IMR-90 (cell line): ENCODE data around the gene PCYT1B. TPM values are rescaled to one million over a fixed set of nuclear protein-coding genes. Genes with fewer than 3 reads are reported as not detected.

Experiments used
- ATAC-seq: fragments of 200-7000 bp; cut with Tn5 transposase; 2 replicates; pipeline ENCODE4 v1.9.1; 2020; ENCODE audit warnings: low read depth, mild to moderate bottlenecking, moderate library complexity
- BruUV-seq: library from RNA; stranded (reverse); fragments of 400-500 nt; replicated peaks from 2 replicates; lab custom pipeline; 2021; lab: Mats Ljungman, UMichigan
- CTCF ChIA-PET: fragments of 300-600 bp; formaldehyde crosslinking; extraction: SDS; loops from one replicate; lab custom pipeline; 2021; ENCODE audit warnings: antibody characterized with exemption; lab: Yijun Ruan, JAX
- POLR2A ChIA-PET: fragments of 300-600 bp; sonication (Branson Sonifier 250); formaldehyde crosslinking; loops from one replicate; lab custom pipeline; 2022; ENCODE audit warnings: antibody characterized with exemption; ENCODE audit not compliant: unreplicated experiment; lab: Charles Lee
- DNase-seq: peaks from one replicate; pipeline ENCODE4 v3.0.0; 2013
- H2AFZ ChIP-seq: replicated peaks from 2 replicates; pipeline ENCODE3; 2013; ENCODE audit warnings: low read length, mild to moderate bottlenecking; ENCODE audit not compliant: poor library complexity
- H2AK5ac ChIP-seq: 2 replicates; pipeline ENCODE4 v1.6.1; 2013; ENCODE audit warnings: low read depth, low read length, inconsistent platforms
- H2AK9ac ChIP-seq: replicated peaks from 2 replicates; pipeline ENCODE3; 2013; ENCODE audit warnings: mild to moderate bottlenecking, low read depth, low read length, moderate library complexity; ENCODE audit not compliant: poor library complexity
- H2BK120ac ChIP-seq: 2 replicates; pipeline ENCODE4 v1.6.1; 2013; ENCODE audit warnings: low read depth, low read length, inconsistent platforms
- H2BK15ac ChIP-seq: 3 replicates; pipeline ENCODE4 v1.6.1; 2013; ENCODE audit warnings: low read depth, low read length, inconsistent platforms
- H2BK20ac ChIP-seq: 2 replicates; pipeline ENCODE4 v1.6.1; 2013; ENCODE audit warnings: low read depth, mild to moderate bottlenecking, inconsistent platforms, low read length, moderate library complexity
- H2BK5ac ChIP-seq: 2 replicates; pipeline ENCODE4 v1.6.1; 2013; ENCODE audit warnings: mild to moderate bottlenecking, low read depth, low read length, inconsistent platforms; ENCODE audit not compliant: poor library complexity, severe bottlenecking
- H3K14ac ChIP-seq: replicated peaks from 2 replicates; pipeline ENCODE4 v1.6.1; 2013; ENCODE audit warnings: low read depth, low read length, inconsistent platforms
- H3K18ac ChIP-seq: 2 replicates; pipeline ENCODE4 v1.6.1; 2013; ENCODE audit warnings: low read depth, low read length, control low read depth
- H3K23ac ChIP-seq: 2 replicates; pipeline ENCODE4 v1.6.1; 2013; ENCODE audit warnings: low read depth, low read length, inconsistent platforms
- H3K27ac ChIP-seq: 2 replicates; pipeline ENCODE4 v1.5.1; 2013; ENCODE audit warnings: mild to moderate bottlenecking, control low read depth, low read length; ENCODE audit not compliant: insufficient read depth
- H3K27me3 ChIP-seq: 2 replicates; pipeline ENCODE4 v1.6.1; 2013; ENCODE audit warnings: low read length; ENCODE audit not compliant: control insufficient read depth, insufficient read depth
- H3K36me3 ChIP-seq: 2 replicates; pipeline ENCODE4 v1.6.1; 2013; ENCODE audit warnings: low read length, mixed read lengths; ENCODE audit not compliant: control insufficient read depth, insufficient read depth
- H3K4ac ChIP-seq: 2 replicates; pipeline ENCODE4 v1.6.1; 2013; ENCODE audit warnings: low read depth, low read length, inconsistent platforms
- H3K4me1 ChIP-seq: 2 replicates; pipeline ENCODE4 v1.6.1; 2013; ENCODE audit warnings: low read length, mixed read lengths; ENCODE audit not compliant: control insufficient read depth, insufficient read depth
- H3K4me2 ChIP-seq: 2 replicates; pipeline ENCODE4 v1.6.1; 2013; ENCODE audit warnings: low read depth, mild to moderate bottlenecking, control low read depth, low read length, moderate library complexity
- H3K4me3 ChIP-seq: 2 replicates; pipeline ENCODE4 v1.5.1; 2013; ENCODE audit warnings: low read depth, mild to moderate bottlenecking, control low read depth, low read length, moderate library complexity; ENCODE audit not compliant: insufficient read depth
- H3K56ac ChIP-seq: 2 replicates; pipeline ENCODE4 v1.6.1; 2013; ENCODE audit warnings: low read length, inconsistent platforms; ENCODE audit not compliant: insufficient read depth; ENCODE audit errors: extremely low read depth
- H3K79me1 ChIP-seq, 2 experiments: 2 replicates each; pipeline ENCODE4 v1.6.1; 2013; ENCODE audit warnings: low read length in 2 of 2, inconsistent platforms in 1 of 2, low read depth in 1 of 2
- H3K9ac ChIP-seq: 2 replicates; pipeline ENCODE4 v1.6.1; 2013; ENCODE audit warnings: low read depth, low read length, control low read depth
- H3K9me1 ChIP-seq: 2 replicates; pipeline ENCODE4 v1.6.1; 2013; ENCODE audit warnings: low read length, inconsistent platforms; ENCODE audit not compliant: insufficient read depth
- H3K9me3 ChIP-seq: 2 replicates; pipeline ENCODE4 v1.6.1; 2013; ENCODE audit warnings: low read length; ENCODE audit not compliant: control insufficient read depth, insufficient read depth
- H4K20me1 ChIP-seq: 2 replicates; pipeline ENCODE4 v1.6.1; 2013; ENCODE audit warnings: low read length, inconsistent platforms; ENCODE audit not compliant: insufficient read depth
- H4K5ac ChIP-seq: 2 replicates; pipeline ENCODE4 v1.6.1; 2013; ENCODE audit warnings: mild to moderate bottlenecking, low read depth, low read length, control low read depth
- H4K8ac ChIP-seq, 2 experiments: 2 replicates each; pipeline ENCODE4 v1.6.1; 2013; ENCODE audit warnings: low read depth in 2 of 2, low read length in 2 of 2, control low read depth in 1 of 2, inconsistent platforms in 1 of 2
- H4K91ac ChIP-seq: 2 replicates; pipeline ENCODE4 v1.6.1; 2013; ENCODE audit warnings: low read depth, low read length, inconsistent platforms; ENCODE audit not compliant: insufficient read depth
- BHLHE40 ChIP-seq: fragments of 150-350 bp; IDR thresholded peaks from 2 replicates; pipeline ENCODE4 v1.6.1; 2016; ENCODE audit warnings: mild to moderate bottlenecking, low read depth, low read length
- CEBPB ChIP-seq: IDR thresholded peaks from 2 replicates; pipeline ENCODE4 v1.6.1; 2012; ENCODE audit warnings: low read depth, low read length, improper control_type of control experiment
- CHD1 ChIP-seq: IDR thresholded peaks from 2 replicates; pipeline ENCODE4 v1.6.1; 2012; ENCODE audit warnings: low read depth, low read length, improper control_type of control experiment
- MAFK ChIP-seq: IDR thresholded peaks from 2 replicates; pipeline ENCODE4 v1.6.1; 2012; ENCODE audit warnings: low read depth, low read length, improper control_type of control experiment
- MAZ ChIP-seq: IDR thresholded peaks from 2 replicates; pipeline ENCODE4 v1.6.1; 2012; ENCODE audit warnings: low read depth, mild to moderate bottlenecking, low read length, improper control_type of control experiment, moderate library complexity, borderline replicate concordance
- NFE2L2 ChIP-seq: fragments of 150-350 bp; IDR thresholded peaks from 2 replicates; pipeline ENCODE4 v1.6.1; 2016; ENCODE audit warnings: low read depth, mild to moderate bottlenecking, low read length
- RCOR1 ChIP-seq: IDR thresholded peaks from 2 replicates; pipeline ENCODE4 v1.6.1; 2012; ENCODE audit warnings: mild to moderate bottlenecking, low read length, improper control_type of control experiment; ENCODE audit not compliant: insufficient replicate concordance
- SMC3 ChIP-seq: fragments of 150-350 bp; IDR thresholded peaks from 2 replicates; pipeline ENCODE4 v1.6.1; 2016; ENCODE audit warnings: low read depth, mild to moderate bottlenecking, antibody characterized with exemption, low read length, moderate library complexity
- WGBS, 2 experiments: methylation state at CpG; one replicate each; pipeline versions ENCODE4 v1.1.5 to v1.1.7; 2013; ENCODE audit warnings: missing lambda C conversion rate in 2 of 2; ENCODE audit not compliant: insufficient read length in 1 of 2; ENCODE audit errors: extremely low coverage in 2 of 2; 5-methylcytosine and 5-hydroxymethylcytosine counted together
- dilution Hi-C: fragments of 300-500 bp; cut with HindIII; formaldehyde crosslinking; loops from one replicate; pipeline ENCODE4 v1.14.3; 2018; ENCODE audit warnings: low sequenced_read_pairs; ENCODE audit not compliant: unreplicated experiment
- in situ Hi-C: fragments of 300-500 bp; cut with MboI; formaldehyde crosslinking; loops from 3 replicates; pipeline ENCODE4 v1.14.3; 2019; ENCODE audit warnings: low sequenced_read_pairs, inconsistent platforms, mixed read lengths
- intact Hi-C: fragments of 100-400 bp; cut with micrococcal nuclease; formaldehyde crosslinking; loops from 2 replicates; pipeline ENCODE4 v1.10.0; 2022
- polyA plus RNA-seq, 3 experiments: library from polyadenylated mRNA; depleted of rRNA; stranded (reverse); fragments of >200 nt; gene quantifications; 2 replicates each; pipeline ENCODE4 v1.2.3, GENCODE V29; 2012; ENCODE audit warnings: low replicate concordance in 1 of 3
- total RNA-seq: library from RNA; depleted of rRNA; stranded (reverse); fragments of >200 nt; gene quantifications from 2 replicates; pipeline ENCODE4 v1.2.3, GENCODE V29; 2012
- TF ChIP-seq, protein P1 (sequence below): conservative IDR thresholded peaks from 2 replicates; pipeline ENCODE4 v1.5.1; 2012; ENCODE audit warnings: mild to moderate bottlenecking, low read depth, low read length, improper control_type of control experiment
- TF ChIP-seq, protein P2 (sequence below): fragments of 150-350 bp; IDR thresholded peaks from 2 replicates; pipeline ENCODE4 v1.6.1; 2017; ENCODE audit warnings: mild to moderate bottlenecking, antibody characterized with exemption, low read length, low read depth

Gene PCYT1B
- total and polyA plus RNA-seq, 2 of the 4 experiments (the other 2 are of a cell fraction), result under 0.01 to 0.09 TPM

DNA sequence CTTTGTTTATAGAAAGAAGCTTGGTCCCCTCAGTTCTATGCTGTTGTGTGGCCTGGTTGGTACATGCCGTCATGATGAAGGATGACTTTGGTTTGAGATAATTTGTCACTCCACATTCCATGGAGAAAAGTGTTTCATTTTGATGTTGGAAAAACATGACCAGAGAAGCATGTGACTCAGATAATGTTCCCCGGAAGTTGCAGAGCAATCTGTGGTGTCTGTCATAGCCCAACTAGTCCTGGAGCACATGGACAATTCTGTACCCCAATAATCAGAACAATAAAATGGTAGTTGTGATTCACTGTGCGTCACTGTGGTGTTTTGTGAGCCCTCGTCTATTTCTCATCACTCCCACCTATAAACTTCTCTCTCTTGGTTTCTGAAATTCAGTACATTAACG, 97.0 kb downstream of the PCYT1B start:
- Histone ChIP-seq H4K5ac (no peak overlapping the region), H2BK15ac (no peak overlapping the region), H4K20me1 (no peaks in the 10 kb centered on the region), H3K36me3 (no peaks in the 10 kb centered on the region), H3K4me3 (no peak overlapping the region), H3K18ac (no peak overlapping the region), H3K79me1 (no peaks in the 10 kb centered on the region), H3K9me3 (no peaks in the 10 kb centered on the region), H3K9ac (no peak overlapping the region), H2AFZ (no peak overlapping the region), H3K4me2 (no peak overlapping the region), H3K14ac (no peak overlapping the region), H2AK5ac (no peak overlapping the region), H3K23ac (no peak overlapping the region), H4K8ac (no peak overlapping the region), H3K27ac (no peak overlapping the region), H2BK5ac (no peak overlapping the region), H3K4ac (no peak overlapping the region), H2BK20ac (no peak overlapping the region), H3K4me1 (no peaks in the 10 kb centered on the region), H2BK120ac (no peak overlapping the region), H3K27me3 (peaks cover 8% of the 10 kb centered on the region), H3K9me1 (no peaks in the 10 kb centered on the region), H4K91ac (no peak overlapping the region), H2AK9ac (no peak overlapping the region), H3K56ac (no peak overlapping the region)
- POLR2A ChIA-PET, result no interaction called here
- CTCF ChIA-PET, result no interaction called here
- in situ Hi-C loops, result no loop called here
- dilution Hi-C loops, result no loop called here
- DNase-seq, result no peak
- ATAC-seq, result no peak
- no CpG with 5 or more reads among the region's 5 CpGs for WGBS, 2 experiments
- BruUV-seq, result no TSS peak
- TF ChIP-seq BHLHE40 (no peak), SMC3 (no peak), CEBPB (no peak), CHD1 (no peak), MAFK (no peak), NFE2L2 (no peak), RCOR1 (no peak), MAZ (no peak)
- TF ChIP-seq, protein P1, sequence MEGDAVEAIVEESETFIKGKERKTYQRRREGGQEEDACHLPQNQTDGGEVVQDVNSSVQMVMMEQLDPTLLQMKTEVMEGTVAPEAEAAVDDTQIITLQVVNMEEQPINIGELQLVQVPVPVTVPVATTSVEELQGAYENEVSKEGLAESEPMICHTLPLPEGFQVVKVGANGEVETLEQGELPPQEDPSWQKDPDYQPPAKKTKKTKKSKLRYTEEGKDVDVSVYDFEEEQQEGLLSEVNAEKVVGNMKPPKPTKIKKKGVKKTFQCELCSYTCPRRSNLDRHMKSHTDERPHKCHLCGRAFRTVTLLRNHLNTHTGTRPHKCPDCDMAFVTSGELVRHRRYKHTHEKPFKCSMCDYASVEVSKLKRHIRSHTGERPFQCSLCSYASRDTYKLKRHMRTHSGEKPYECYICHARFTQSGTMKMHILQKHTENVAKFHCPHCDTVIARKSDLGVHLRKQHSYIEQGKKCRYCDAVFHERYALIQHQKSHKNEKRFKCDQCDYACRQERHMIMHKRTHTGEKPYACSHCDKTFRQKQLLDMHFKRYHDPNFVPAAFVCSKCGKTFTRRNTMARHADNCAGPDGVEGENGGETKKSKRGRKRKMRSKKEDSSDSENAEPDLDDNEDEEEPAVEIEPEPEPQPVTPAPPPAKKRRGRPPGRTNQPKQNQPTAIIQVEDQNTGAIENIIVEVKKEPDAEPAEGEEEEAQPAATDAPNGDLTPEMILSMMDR, result no peak
- TF ChIP-seq, protein P2, sequence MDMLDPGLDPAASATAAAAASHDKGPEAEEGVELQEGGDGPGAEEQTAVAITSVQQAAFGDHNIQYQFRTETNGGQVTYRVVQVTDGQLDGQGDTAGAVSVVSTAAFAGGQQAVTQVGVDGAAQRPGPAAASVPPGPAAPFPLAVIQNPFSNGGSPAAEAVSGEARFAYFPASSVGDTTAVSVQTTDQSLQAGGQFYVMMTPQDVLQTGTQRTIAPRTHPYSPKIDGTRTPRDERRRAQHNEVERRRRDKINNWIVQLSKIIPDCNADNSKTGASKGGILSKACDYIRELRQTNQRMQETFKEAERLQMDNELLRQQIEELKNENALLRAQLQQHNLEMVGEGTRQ, result no peak
- intact Hi-C loops, result no loop called here
